SK-N-SH (cell line): Measurements from ENCODE around the gene DTX2. TPM values are rescaled to one million over a fixed set of nuclear protein-coding genes. Genes with fewer than 3 reads are reported as not detected.
"Not testable (repeated sequence)": the region's sequence is repeated elsewhere in the genome, so short reads cannot be mapped to it uniquely, and the experiment has no call there.

Experiments used
- CTCF ChIA-PET: fragments of 300-600, 350-600 bp; formaldehyde crosslinking; extraction: SDS; loops from one replicate; lab custom pipeline; 2021; lab: Yijun Ruan, JAX
- POLR2A ChIA-PET: fragments of 350-600 bp; sonication (Branson Sonifier 250); formaldehyde crosslinking; extraction: SDS; loops from one replicate; lab custom pipeline; 2020; ENCODE audit warnings: antibody characterized with exemption, inconsistent platforms; lab: Yijun Ruan, JAX
- DNase-seq: peaks from one replicate; pipeline ENCODE4 v3.0.0; 2012
- H2AFZ ChIP-seq: fragments of 200-600 bp; sonication (generic); 2 replicates; pipeline ENCODE4 v1.8.1; 2016; ENCODE audit warnings: antibody characterized with exemption, mild to moderate bottlenecking, low read depth
- H3F3A ChIP-seq: fragments of 200-600 bp; sonication (generic); replicated peaks from 2 replicates; pipeline ENCODE3; 2016; ENCODE audit warnings: antibody characterized with exemption, mild to moderate bottlenecking; ENCODE audit not compliant: insufficient read depth
- H3K27ac ChIP-seq, 2 experiments: fragments of 200-500 bp in 1 of 2; fragments of 200-600 bp in 1 of 2; sonication (Bioruptor generic) in 1 of 2; sonication (generic), shearing (Covaris generic) in 1 of 2; 2 replicates each; pipeline versions ENCODE4 v1.5.1 to v1.6.1; 2014 to 2016; ENCODE audit warnings: low read depth in 2 of 2, inconsistent platforms in 1 of 2, low read length in 1 of 2, mild to moderate bottlenecking in 1 of 2, mixed read lengths in 1 of 2
- H3K27me3 ChIP-seq: fragments of 200-600 bp; sonication (generic), shearing (Covaris generic); 2 replicates; pipeline ENCODE4 v1.6.1; 2016; ENCODE audit warnings: mixed run types; ENCODE audit not compliant: insufficient read depth
- H3K36me3 ChIP-seq, 2 experiments: fragments of 200-500 bp in 1 of 2; fragments of 200-600 bp in 1 of 2; sonication (Bioruptor generic) in 1 of 2; sonication (generic) in 1 of 2; replicated peaks in 1 of 2; 2 replicates each; pipeline versions ENCODE3 to v1.5.1; 2014 to 2016; ENCODE audit warnings: low read length in 1 of 2, mild to moderate bottlenecking in 1 of 2; ENCODE audit not compliant: insufficient read depth in 2 of 2, control insufficient read depth in 1 of 2
- H3K4me1 ChIP-seq, 2 experiments: fragments of 200-500 bp in 1 of 2; fragments of 200-600 bp in 1 of 2; sonication (Bioruptor generic) in 1 of 2; sonication (generic), shearing (Covaris generic) in 1 of 2; 2 replicates each; pipeline versions ENCODE4 v1.5.1 to v1.6.1; 2014 to 2016; ENCODE audit warnings: low read depth in 1 of 2, low read length in 1 of 2, mixed run types in 1 of 2; ENCODE audit not compliant: insufficient read depth in 2 of 2, control insufficient read depth in 1 of 2
- H3K4me2 ChIP-seq: fragments of 200-600 bp; sonication (generic), shearing (Covaris generic); 2 replicates; pipeline ENCODE4 v1.6.1; 2017; ENCODE audit warnings: mixed run types
- H3K4me3 ChIP-seq, 2 experiments: fragments of 200-500 bp in 1 of 2; fragments of 200-600 bp in 1 of 2; sonication (Bioruptor generic) in 1 of 2; sonication (generic), shearing (Covaris generic) in 1 of 2; 2 replicates each; pipeline versions ENCODE4 v1.5.1 to v1.8.1; 2014 to 2016; ENCODE audit warnings: low read depth in 2 of 2, inconsistent platforms in 1 of 2, low read length in 1 of 2, mild to moderate bottlenecking in 1 of 2, mixed read lengths in 1 of 2, moderate library complexity in 1 of 2
- H3K79me2 ChIP-seq: fragments of 200-600 bp; sonication (generic); 2 replicates; pipeline ENCODE4 v1.8.1; 2017; ENCODE audit warnings: mild to moderate bottlenecking; ENCODE audit not compliant: insufficient read depth
- H3K9ac ChIP-seq: fragments of 200-600 bp; sonication (generic); 2 replicates; pipeline ENCODE4 v1.6.1; 2017; ENCODE audit warnings: mixed run types
- H3K9me2 ChIP-seq: fragments of 200-600 bp; sonication (generic); 2 replicates; pipeline ENCODE4 v1.6.1; 2017; ENCODE audit warnings: mixed run types
- H3K9me3 ChIP-seq: fragments of 200-600 bp; sonication (generic); 2 replicates; pipeline ENCODE4 v1.6.1; 2017; ENCODE audit warnings: mixed run types, mild to moderate bottlenecking, moderate library complexity
- H4K20me1 ChIP-seq: fragments of 200-600 bp; sonication (generic); 2 replicates; pipeline ENCODE4 v1.6.1; 2017; ENCODE audit warnings: mild to moderate bottlenecking, mixed run types; ENCODE audit not compliant: insufficient read depth
- CHD2 ChIP-seq: fragments of 150-350 bp; IDR thresholded peaks from 2 replicates; pipeline ENCODE4 v1.6.1; 2018; ENCODE audit warnings: low read length; ENCODE audit not compliant: partially characterized antibody
- ELF1 ChIP-seq: IDR thresholded peaks from 2 replicates; pipeline ENCODE4 v1.4.0; 2012
- JUND ChIP-seq: IDR thresholded peaks from 2 replicates; pipeline ENCODE4 v1.4.0; 2012
- MEF2A ChIP-seq: IDR thresholded peaks from 2 replicates; pipeline ENCODE4 v1.4.0; 2012; ENCODE audit warnings: low read depth, borderline replicate concordance
- MXI1 ChIP-seq: IDR thresholded peaks from 2 replicates; pipeline ENCODE4 v1.6.1; 2012; ENCODE audit warnings: mild to moderate bottlenecking, low read depth, low read length, improper control_type of control experiment
- POLR2AphosphoS5 ChIP-seq: IDR thresholded peaks from 2 replicates; pipeline ENCODE4 v1.6.1; 2012; ENCODE audit warnings: low read depth, low read length
- RFX5 ChIP-seq: IDR thresholded peaks from 2 replicates; pipeline ENCODE4 v1.6.1; 2012; ENCODE audit warnings: mild to moderate bottlenecking, improper control_type of control experiment, low read length
- SIN3A ChIP-seq: IDR thresholded peaks from 2 replicates; pipeline ENCODE4 v1.6.1; 2012; ENCODE audit warnings: low read depth, mild to moderate bottlenecking, low read length, moderate library complexity, borderline replicate concordance
- TCF12 ChIP-seq: IDR thresholded peaks from 2 replicates; pipeline ENCODE4 v1.4.0; 2012
- USF1 ChIP-seq: IDR thresholded peaks from 2 replicates; pipeline ENCODE4 v1.4.0; 2012; ENCODE audit warnings: low read depth, borderline replicate concordance
- USF2 ChIP-seq: fragments of 150-350 bp; IDR thresholded peaks from 2 replicates; pipeline ENCODE4 v1.6.1; 2017; ENCODE audit warnings: antibody characterized with exemption, low read length, low read depth, borderline replicate concordance
- YY1 ChIP-seq: IDR thresholded peaks from 2 replicates; pipeline ENCODE4 v1.4.0; 2012; ENCODE audit warnings: low read depth, mild to moderate bottlenecking
- WGBS: methylation state at CpG from one replicate; pipeline ENCODE4 v1.1.6; 2017; ENCODE audit warnings: low lambda C conversion rate; 5-methylcytosine and 5-hydroxymethylcytosine counted together
- polyA plus RNA-seq, 3 experiments: library from polyadenylated mRNA; depleted of rRNA; stranded (reverse); fragments of >200 nt; gene quantifications; 2 replicates each; pipeline ENCODE4 v1.2.3, GENCODE V29; 2012
- TF ChIP-seq, protein P1 (sequence below): IDR thresholded peaks from 2 replicates; pipeline ENCODE4 v1.4.0; 2012; ENCODE audit warnings: low read depth
- TF ChIP-seq, protein P2 (sequence below): fragments of 200-600 bp; sonication (generic); IDR thresholded peaks from 2 replicates; pipeline ENCODE4 v1.6.1; 2017; ENCODE audit warnings: antibody characterized with exemption, mild to moderate bottlenecking, moderate library complexity

DTX2 gene
- polyA plus RNA-seq, 1 of the 3 experiments (the other 2 are of a cell fraction), result 7.6 TPM

DNA sequence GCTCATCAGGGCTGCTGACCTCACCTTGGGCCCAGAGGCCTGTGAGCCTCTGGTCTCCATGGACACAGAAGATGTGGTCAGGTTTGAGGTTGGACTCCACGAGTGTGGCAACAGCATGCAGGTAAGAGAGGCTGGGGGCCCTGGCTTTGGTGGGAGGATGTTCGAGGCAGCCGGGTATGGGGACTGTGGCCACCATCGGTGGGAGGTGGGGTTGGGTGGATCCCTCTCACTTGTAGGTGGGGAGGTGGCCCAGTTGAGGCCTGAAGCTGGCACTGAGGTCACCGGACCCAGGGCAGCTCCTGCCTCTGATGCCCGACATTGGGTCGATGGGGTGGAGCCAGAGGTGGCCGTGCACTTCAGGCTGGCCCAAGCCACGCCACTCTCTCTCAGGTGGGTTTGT lies 36.4 kb upstream of the DTX2 start:
- H2AFZ ChIP-seq, result no peak overlapping the region
- CTCF ChIA-PET, result no interaction called here
- no peaks in the 10 kb centered on the region for H3K27me3 ChIP-seq
- POLR2A ChIA-PET, result no interaction called here
- no peak overlapping the region for H3K4me3 ChIP-seq
- H3F3A ChIP-seq, result peaks cover 13% of the 10 kb centered on the region
- TF ChIP-seq POLR2AphosphoS5 (no peak), ELF1 (no peak), CHD2 (no peak), TCF12 (no peak), RFX5 (no peak), MEF2A (no peak), JUND (no peak), USF1 (no peak), SIN3A (no peak), MXI1 (no peak), YY1 (no peak), USF2 (no peak)
- TF ChIP-seq, protein P1, sequence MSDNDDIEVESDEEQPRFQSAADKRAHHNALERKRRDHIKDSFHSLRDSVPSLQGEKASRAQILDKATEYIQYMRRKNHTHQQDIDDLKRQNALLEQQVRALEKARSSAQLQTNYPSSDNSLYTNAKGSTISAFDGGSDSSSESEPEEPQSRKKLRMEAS, result no peak
- TF ChIP-seq, protein P2, sequence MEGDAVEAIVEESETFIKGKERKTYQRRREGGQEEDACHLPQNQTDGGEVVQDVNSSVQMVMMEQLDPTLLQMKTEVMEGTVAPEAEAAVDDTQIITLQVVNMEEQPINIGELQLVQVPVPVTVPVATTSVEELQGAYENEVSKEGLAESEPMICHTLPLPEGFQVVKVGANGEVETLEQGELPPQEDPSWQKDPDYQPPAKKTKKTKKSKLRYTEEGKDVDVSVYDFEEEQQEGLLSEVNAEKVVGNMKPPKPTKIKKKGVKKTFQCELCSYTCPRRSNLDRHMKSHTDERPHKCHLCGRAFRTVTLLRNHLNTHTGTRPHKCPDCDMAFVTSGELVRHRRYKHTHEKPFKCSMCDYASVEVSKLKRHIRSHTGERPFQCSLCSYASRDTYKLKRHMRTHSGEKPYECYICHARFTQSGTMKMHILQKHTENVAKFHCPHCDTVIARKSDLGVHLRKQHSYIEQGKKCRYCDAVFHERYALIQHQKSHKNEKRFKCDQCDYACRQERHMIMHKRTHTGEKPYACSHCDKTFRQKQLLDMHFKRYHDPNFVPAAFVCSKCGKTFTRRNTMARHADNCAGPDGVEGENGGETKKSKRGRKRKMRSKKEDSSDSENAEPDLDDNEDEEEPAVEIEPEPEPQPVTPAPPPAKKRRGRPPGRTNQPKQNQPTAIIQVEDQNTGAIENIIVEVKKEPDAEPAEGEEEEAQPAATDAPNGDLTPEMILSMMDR, result no peak
- TF ChIP-seq, all 33 proteins: peak for 0
- DNase-seq, result no peak
- Histone ChIP-seq H3K9ac (no peak overlapping the region), H3K9me3 (no peaks in the 10 kb centered on the region), H3K79me2 (no peaks in the 10 kb centered on the region), H3K9me2 (no peaks in the 10 kb centered on the region), H3K4me2 (no peak overlapping the region), H3K27ac (no peak overlapping the region), H3K4me1 (no peaks in the 10 kb centered on the region), H3K36me3 (no peaks in the 10 kb centered on the region), H4K20me1 (no peaks in the 10 kb centered on the region)
- WGBS, result 87% methylated on average over 7 of the region's 9 CpGs

- DNase-seq, H3K4me3 ChIP-seq, H3K27ac ChIP-seq, H3K79me2 ChIP-seq, H4K20me1 ChIP-seq, POLR2A ChIA-PET, H3K36me3 ChIP-seq, H3K4me2 ChIP-seq, H2AFZ ChIP-seq, H3K9ac ChIP-seq, H3K4me1 ChIP-seq, H3K9me2 ChIP-seq, H3K9me3 ChIP-seq, CTCF ChIA-PET, H3K27me3 ChIP-seq: not testable (repeated sequence)
- H3F3A ChIP-seq, result peaks cover 13% of the 10 kb centered on the region
- 97% methylated on average over 3 of the region's 4 CpGs for WGBS
Observed at GRCh38 chr7:76425558-76425957, 36.0 kb upstream of the DTX2 start.
